ENCODE results near the gene CCR1. TPM values are rescaled to one million over a fixed set of nuclear protein-coding genes. Genes with fewer than 3 reads are reported as not detected.
"Not testable (repeated sequence)": the region's sequence is repeated elsewhere in the genome, so short reads cannot be mapped to it uniquely, and the experiment has no call there.

CCR1 gene
- total RNA-seq, 1 donor from 2014 or later, result not detected

GRCh38 chr3:46183330-46183729 lies 24.8 kb downstream of the CCR1 start:
- H3K4me3 Mint-ChIP-seq (ENCODE audit: unreplicated experiment), result no peak overlapping the region
- no peak for TF ChIP-seq CTCF (IDR thresholded peaks at IDR 0.05)
- peaks cover 1% of the 10 kb centered on the region for H3K27me3 Mint-ChIP-seq (ENCODE audit: low read depth)
- no peaks in the 10 kb centered on the region for H3K4me1 Mint-ChIP-seq (ENCODE audit: low read depth)
- no peak overlapping the region for H3K27ac Mint-ChIP-seq (ENCODE audit: unreplicated experiment)
- no peaks in the 10 kb centered on the region for H3K36me3 Mint-ChIP-seq (ENCODE audit: low read depth)
- no peak for DNase-seq (ENCODE audit: low spot score)
- H3K9me3 Mint-ChIP-seq (ENCODE audit: low read depth), result no peaks in the 10 kb centered on the region

- no peak for DNase-seq (ENCODE audit: low spot score)
- no peak for TF ChIP-seq CTCF (IDR thresholded peaks at IDR 0.05)
- Mint-ChIP-seq H3K27me3 (ENCODE audit: low read depth) (peaks cover 36% of the 10 kb centered on the region), H3K4me1 (ENCODE audit: low read depth) (no peaks in the 10 kb centered on the region), H3K27ac (ENCODE audit: unreplicated experiment) (no peak overlapping the region), H3K4me3 (ENCODE audit: unreplicated experiment) (no peak overlapping the region), H3K9me3 (ENCODE audit: low read depth) (peaks cover 35% of the 10 kb centered on the region), H3K36me3 (ENCODE audit: low read depth) (peaks cover 3% of the 10 kb centered on the region)
Measured at GRCh38 chr3:46168583-46169345, 39.3 kb downstream of the CCR1 start.

GRCh38 chr3:46163556-46164041 lies 44.5 kb downstream of the CCR1 start:
- Mint-ChIP-seq H3K27ac (ENCODE audit: unreplicated experiment) (no peak overlapping the region), H3K36me3 (ENCODE audit: low read depth) (peaks cover 3% of the 10 kb centered on the region)

GRCh38 chr3:46162975-46163555 lies 45.0 kb downstream of the CCR1 start:
- peaks cover 34% of the 10 kb centered on the region for H3K9me3 Mint-ChIP-seq (ENCODE audit: low read depth)
- H3K4me1 Mint-ChIP-seq (ENCODE audit: low read depth), result no peaks in the 10 kb centered on the region
- no peak overlapping the region for H3K4me3 Mint-ChIP-seq (ENCODE audit: unreplicated experiment)
- peaks cover 42% of the 10 kb centered on the region for H3K27me3 Mint-ChIP-seq (ENCODE audit: low read depth)
- no peak for DNase-seq (ENCODE audit: low spot score)
- no peak for TF ChIP-seq CTCF (IDR thresholded peaks at IDR 0.05)
- no peak overlapping the region for H3K27ac Mint-ChIP-seq (ENCODE audit: unreplicated experiment)
- no peaks in the 10 kb centered on the region for H3K36me3 Mint-ChIP-seq (ENCODE audit: low read depth)

More at GRCh38 chr3:46163556-46164041, 44.5 kb downstream of the CCR1 start:
- Mint-ChIP-seq H3K9me3 (ENCODE audit: low read depth) (peaks cover 32% of the 10 kb centered on the region), H3K27me3 (ENCODE audit: low read depth) (peaks cover 36% of the 10 kb centered on the region), H3K4me3 (ENCODE audit: unreplicated experiment) (no peak overlapping the region), H3K4me1 (ENCODE audit: low read depth) (no peaks in the 10 kb centered on the region)
- no peak for DNase-seq (ENCODE audit: low spot score)
- no peak for TF ChIP-seq CTCF (IDR thresholded peaks at IDR 0.05)

- not testable (repeated sequence) for DNase-seq (ENCODE audit: low spot score); H3K27ac Mint-ChIP-seq (ENCODE audit: unreplicated experiment); H3K36me3 Mint-ChIP-seq (ENCODE audit: low read depth); H3K4me1 Mint-ChIP-seq (ENCODE audit: low read depth); H3K4me3 Mint-ChIP-seq (ENCODE audit: unreplicated experiment)
- Mint-ChIP-seq H3K27me3 (ENCODE audit: low read depth) (peaks cover 40% of the 10 kb centered on the region), H3K9me3 (ENCODE audit: low read depth) (peaks cover 21% of the 10 kb centered on the region)
Measured at GRCh38 chr3:46157685-46158084, 50.4 kb downstream of the CCR1 start.

All from chondrocyte (in vitro differentiated cells).